AG09319 (cell line): ENCODE measurements around the gene GCNA.
"Not testable (repeated sequence)": the region's sequence is repeated elsewhere in the genome, so short reads cannot be mapped to it uniquely, and the experiment has no call there.

ENCODE experiments used
- DNase-seq: peaks from one replicate; pipeline ENCODE4 v3.0.0-alpha.2; 2010; ENCODE audit warnings: low read depth; ENCODE audit errors: extremely low read depth
- TF ChIP-seq, protein P1 (sequence below): IDR thresholded peaks from 2 replicates; pipeline ENCODE4 v1.5.1; 2011; ENCODE audit warnings: low read depth, mild to moderate bottlenecking, inconsistent platforms, low read length, moderate library complexity

Gene GCNA

DNA sequence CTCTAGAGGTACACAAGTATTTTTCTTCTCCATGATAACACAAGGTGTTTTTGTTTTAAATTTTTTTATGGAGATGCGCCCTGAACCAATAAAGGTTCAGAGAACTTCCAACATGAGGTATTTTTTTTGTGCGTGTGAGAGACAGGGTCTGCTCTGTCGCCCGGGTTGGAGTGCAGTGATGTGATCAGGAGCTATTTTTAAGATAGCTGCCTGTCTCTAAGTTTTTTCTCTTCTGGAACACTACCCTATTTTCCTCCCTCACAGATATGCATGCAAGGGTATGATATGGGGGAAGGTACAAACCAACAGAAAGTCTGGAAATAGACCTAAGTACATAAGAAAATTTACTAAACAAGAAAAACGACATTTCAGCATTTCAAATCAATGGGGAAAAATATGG, 3.0 kb downstream of the GCNA start:
- TF ChIP-seq, protein P1, sequence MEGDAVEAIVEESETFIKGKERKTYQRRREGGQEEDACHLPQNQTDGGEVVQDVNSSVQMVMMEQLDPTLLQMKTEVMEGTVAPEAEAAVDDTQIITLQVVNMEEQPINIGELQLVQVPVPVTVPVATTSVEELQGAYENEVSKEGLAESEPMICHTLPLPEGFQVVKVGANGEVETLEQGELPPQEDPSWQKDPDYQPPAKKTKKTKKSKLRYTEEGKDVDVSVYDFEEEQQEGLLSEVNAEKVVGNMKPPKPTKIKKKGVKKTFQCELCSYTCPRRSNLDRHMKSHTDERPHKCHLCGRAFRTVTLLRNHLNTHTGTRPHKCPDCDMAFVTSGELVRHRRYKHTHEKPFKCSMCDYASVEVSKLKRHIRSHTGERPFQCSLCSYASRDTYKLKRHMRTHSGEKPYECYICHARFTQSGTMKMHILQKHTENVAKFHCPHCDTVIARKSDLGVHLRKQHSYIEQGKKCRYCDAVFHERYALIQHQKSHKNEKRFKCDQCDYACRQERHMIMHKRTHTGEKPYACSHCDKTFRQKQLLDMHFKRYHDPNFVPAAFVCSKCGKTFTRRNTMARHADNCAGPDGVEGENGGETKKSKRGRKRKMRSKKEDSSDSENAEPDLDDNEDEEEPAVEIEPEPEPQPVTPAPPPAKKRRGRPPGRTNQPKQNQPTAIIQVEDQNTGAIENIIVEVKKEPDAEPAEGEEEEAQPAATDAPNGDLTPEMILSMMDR = no peak

DNA sequence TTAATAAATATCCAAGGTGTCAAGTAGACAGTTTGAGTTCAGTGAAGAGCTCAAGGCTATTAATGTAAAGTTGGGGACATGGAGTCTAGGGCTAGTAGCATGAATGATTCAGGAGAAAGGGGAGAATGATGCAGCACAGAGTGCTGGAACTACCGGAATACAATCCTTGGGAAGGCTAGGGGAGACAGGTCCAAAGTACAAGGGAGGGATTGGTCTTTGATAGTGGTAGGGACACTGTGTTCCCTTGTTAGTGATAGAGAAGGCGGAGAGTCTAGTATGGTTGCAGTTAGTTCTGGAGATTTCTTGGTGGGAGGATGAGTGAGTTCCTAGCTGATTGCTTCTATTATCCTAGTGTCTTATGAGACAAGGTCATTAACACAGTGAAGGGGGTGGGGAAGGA, 8.7 kb downstream of the GCNA start:
- no peak for DNase-seq
- TF ChIP-seq, protein P1 = no peak

More for the DNA sequence above, 3.0 kb downstream of the GCNA start:
- no peak for DNase-seq

DNA sequence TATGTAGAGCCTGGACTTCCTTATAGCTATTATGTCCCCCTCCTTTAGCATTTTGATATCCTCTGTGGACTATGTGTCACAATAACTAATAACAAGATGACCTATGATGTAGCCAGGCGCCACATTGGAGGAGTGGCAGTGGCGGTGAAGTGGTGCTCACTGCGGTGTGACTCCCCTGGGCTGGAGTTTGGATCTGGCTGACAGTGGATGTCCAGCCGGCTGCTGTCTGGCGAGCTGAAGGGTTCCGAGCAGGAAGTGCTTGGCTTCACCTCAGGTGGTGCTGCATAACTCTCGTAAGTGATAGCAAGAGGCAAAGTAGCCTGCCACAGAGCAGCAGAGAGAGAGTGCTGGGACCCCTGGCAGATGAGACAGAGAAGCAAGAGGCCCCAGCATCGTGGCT, 15.0 kb downstream of the GCNA start:
- DNase-seq = not testable (repeated sequence)

DNA sequence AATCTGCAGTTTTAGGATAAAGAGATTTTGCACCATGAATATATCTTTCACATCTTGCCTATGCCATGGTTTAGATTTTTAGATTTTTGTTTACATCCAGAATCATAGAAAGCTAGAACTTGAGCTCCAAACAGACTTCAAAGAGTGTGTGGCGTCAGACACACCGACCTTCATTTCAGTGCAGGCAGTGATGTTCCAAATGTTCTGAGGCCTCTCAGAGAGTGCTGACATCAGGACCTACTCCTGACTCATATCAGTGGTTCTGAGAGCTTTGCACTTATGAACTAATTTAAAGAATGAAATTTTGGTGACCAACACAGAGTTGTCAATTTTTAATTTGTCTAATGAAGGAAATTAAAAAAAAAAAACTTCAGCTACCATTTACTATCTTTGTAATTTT, 21.7 kb downstream of the GCNA start:
- TF ChIP-seq, protein P1 = no peak
- no peak for DNase-seq

DNA sequence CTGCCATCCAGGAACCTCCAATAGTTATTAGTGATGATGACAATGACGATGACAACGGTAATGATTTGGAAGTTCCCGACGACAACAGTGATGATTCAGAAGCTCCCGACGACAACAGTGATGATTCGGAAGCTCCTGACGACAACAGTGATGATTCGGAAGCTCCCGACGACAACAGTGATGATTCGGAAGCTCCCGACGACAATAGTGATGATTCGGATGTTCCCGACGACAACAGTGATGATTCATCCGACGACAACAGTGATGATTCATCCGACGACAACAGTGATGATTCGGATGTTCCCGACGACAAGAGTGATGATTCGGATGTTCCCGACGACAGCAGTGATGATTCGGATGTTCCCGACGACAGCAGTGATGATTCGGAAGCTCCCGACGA, 25.4 kb downstream of the GCNA start:
- TF ChIP-seq, protein P1 = no peak
- no peak for DNase-seq

DNA sequence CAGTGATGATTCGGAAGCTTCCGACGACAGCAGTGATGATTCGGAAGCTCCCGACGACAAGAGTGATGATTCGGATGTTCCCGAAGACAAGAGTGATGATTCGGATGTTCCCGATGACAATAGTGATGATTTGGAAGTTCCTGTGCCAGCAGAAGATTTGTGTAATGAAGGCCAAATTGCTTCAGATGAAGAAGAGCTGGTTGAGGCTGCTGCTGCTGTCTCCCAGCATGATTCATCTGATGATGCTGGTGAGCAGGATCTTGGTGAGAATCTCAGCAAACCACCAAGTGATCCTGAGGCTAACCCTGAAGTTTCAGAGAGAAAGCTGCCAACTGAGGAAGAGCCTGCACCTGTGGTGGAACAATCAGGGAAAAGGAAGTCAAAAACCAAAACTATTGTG, 25.9 kb downstream of the GCNA start:
- DNase-seq = no peak
- TF ChIP-seq, protein P1 = no peak

- TF ChIP-seq, protein P1 = no peak
Measured at GRCh38 chrX:71604796-71605568, 26.7 kb downstream of the GCNA start.

More at GRCh38 chrX:71604796-71605568, 26.7 kb downstream of the GCNA start:
- DNase-seq = no peak
